Endothelial cell (in vitro differentiated cells): ENCODE measurements around the gene LGALS3. TPM values are rescaled to one million over a fixed set of nuclear protein-coding genes. Genes with fewer than 3 reads are reported as not detected.
"Not testable (repeated sequence)": the region's sequence is repeated elsewhere in the genome, so short reads cannot be mapped to it uniquely, and the experiment has no call there.

ENCODE experiments used
- DNase-seq: peaks from one replicate; pipeline ENCODE4 v3.0.0; 2021; ENCODE audit warnings: low spot score
- H3K27ac Mint-ChIP-seq: one replicate; pipeline ENCODE4 v1.8.0; 2021; ENCODE audit warnings: mixed read lengths, inconsistent platforms; ENCODE audit not compliant: unreplicated experiment
- H3K27me3 Mint-ChIP-seq: one replicate; pipeline ENCODE4 v1.8.0; 2021; ENCODE audit warnings: mild to moderate bottlenecking, moderate library complexity, mixed read lengths, inconsistent platforms; ENCODE audit not compliant: unreplicated experiment
- H3K36me3 Mint-ChIP-seq: one replicate; pipeline ENCODE4 v1.8.0; 2021; ENCODE audit warnings: mild to moderate bottlenecking, low read depth, mixed read lengths, inconsistent platforms; ENCODE audit not compliant: unreplicated experiment
- H3K4me1 Mint-ChIP-seq: one replicate; pipeline ENCODE4 v1.8.0; 2021; ENCODE audit warnings: mild to moderate bottlenecking, mixed read lengths, inconsistent platforms; ENCODE audit not compliant: unreplicated experiment
- H3K4me3 Mint-ChIP-seq: one replicate; pipeline ENCODE4 v1.8.0; 2021; ENCODE audit warnings: mild to moderate bottlenecking, mixed read lengths, inconsistent platforms; ENCODE audit not compliant: unreplicated experiment
- H3K9me3 Mint-ChIP-seq: one replicate; pipeline ENCODE4 v1.8.0; 2021; ENCODE audit warnings: mixed read lengths, inconsistent platforms; ENCODE audit not compliant: unreplicated experiment
- long read RNA-seq: library from polyadenylated mRNA; unstranded; transcript quantifications from one replicate; pipeline ENCODE4 v2.0.0, GENCODE V29; 2020; ENCODE audit not compliant: unreplicated experiment
- total RNA-seq: library from RNA; stranded (reverse); fragmentation: NEBNext Ultra II Directional; extraction: Animal tissue kit (Norgen Biotek cat#: 25700); gene quantifications from one replicate; pipeline ENCODE4 v1.2.1, GENCODE V29; 2021; ENCODE audit not compliant: unreplicated experiment
- TF ChIP-seq, protein P1 (sequence below): fragments of 200-600 bp; sonication (generic); IDR thresholded peaks from one replicate; pipeline ENCODE4 v1.5.0; 2021; ENCODE audit warnings: antibody characterized with exemption; ENCODE audit not compliant: unreplicated experiment

LGALS3 gene
- total RNA-seq: 4.1 TPM
- long read RNA-seq, transcript LGALS3-201 (6 exons, 1,146 nt): major isoform, 5 of 5 reads
- long read RNA-seq, partial matches to known transcripts: 0 of 5 reads
- long read RNA-seq, other reads (novel, unspliced or antisense): 0 of 5 reads

DNA sequence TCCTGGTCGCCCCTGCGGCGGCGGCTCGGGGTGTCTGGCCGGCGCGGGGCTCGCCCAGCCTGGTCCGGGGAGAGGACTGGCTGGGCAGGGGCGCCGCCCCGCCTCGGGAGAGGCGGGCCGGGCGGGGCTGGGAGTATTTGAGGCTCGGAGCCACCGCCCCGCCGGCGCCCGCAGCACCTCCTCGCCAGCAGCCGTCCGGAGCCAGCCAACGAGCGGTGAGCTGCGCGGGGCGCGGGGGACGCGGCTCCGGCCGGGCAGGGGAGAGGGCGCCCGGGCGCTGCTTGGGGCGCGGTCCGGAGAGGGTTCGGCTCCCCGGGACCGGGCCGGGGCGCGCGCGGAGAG, at the start of gene LGALS3:
Gene LGALS3 (plus strand): TSS at position 167 of the 342 bp plus-strand sequence. CDS start 8,122 bp downstream, outside the sequence.
- Mint-ChIP-seq H3K4me3 (peak within 1 kb of the TSS; percentile 74), H3K36me3 (no peaks in the 10 kb centered on the region), H3K27me3 (peaks cover 10% of the 10 kb centered on the region), H3K9me3 (no peaks in the 10 kb centered on the region), H3K4me1 (no peaks in the 10 kb centered on the region), H3K27ac (no peak within 1 kb of the TSS)
- TF ChIP-seq, protein P1, sequence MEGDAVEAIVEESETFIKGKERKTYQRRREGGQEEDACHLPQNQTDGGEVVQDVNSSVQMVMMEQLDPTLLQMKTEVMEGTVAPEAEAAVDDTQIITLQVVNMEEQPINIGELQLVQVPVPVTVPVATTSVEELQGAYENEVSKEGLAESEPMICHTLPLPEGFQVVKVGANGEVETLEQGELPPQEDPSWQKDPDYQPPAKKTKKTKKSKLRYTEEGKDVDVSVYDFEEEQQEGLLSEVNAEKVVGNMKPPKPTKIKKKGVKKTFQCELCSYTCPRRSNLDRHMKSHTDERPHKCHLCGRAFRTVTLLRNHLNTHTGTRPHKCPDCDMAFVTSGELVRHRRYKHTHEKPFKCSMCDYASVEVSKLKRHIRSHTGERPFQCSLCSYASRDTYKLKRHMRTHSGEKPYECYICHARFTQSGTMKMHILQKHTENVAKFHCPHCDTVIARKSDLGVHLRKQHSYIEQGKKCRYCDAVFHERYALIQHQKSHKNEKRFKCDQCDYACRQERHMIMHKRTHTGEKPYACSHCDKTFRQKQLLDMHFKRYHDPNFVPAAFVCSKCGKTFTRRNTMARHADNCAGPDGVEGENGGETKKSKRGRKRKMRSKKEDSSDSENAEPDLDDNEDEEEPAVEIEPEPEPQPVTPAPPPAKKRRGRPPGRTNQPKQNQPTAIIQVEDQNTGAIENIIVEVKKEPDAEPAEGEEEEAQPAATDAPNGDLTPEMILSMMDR: no peak
- DNase-seq: peak; percentile 23

DNA sequence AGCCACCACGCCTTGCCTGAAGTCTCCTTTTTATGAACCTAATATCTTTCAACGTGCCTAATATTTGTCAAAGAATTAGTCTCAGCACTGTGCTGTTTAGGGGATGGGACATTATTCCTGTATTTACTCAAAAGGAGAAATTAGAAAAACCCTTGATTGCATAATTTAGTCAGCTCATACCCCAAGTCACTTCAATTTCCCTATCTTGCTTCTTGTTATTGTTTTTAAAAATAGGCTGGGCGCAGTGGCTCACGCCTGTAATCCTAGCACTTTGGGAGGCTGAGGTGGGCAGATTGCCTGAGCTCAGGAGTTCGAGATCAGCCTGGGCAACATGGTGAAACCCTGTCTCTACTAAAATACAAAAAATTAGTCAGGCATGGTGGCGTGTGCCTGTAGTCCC, 49.1 kb upstream of the LGALS3 start:
- not testable (repeated sequence) for H3K27ac Mint-ChIP-seq, H3K27me3 Mint-ChIP-seq, H3K4me3 Mint-ChIP-seq, DNase-seq, H3K36me3 Mint-ChIP-seq, H3K4me1 Mint-ChIP-seq, H3K9me3 Mint-ChIP-seq

DNA sequence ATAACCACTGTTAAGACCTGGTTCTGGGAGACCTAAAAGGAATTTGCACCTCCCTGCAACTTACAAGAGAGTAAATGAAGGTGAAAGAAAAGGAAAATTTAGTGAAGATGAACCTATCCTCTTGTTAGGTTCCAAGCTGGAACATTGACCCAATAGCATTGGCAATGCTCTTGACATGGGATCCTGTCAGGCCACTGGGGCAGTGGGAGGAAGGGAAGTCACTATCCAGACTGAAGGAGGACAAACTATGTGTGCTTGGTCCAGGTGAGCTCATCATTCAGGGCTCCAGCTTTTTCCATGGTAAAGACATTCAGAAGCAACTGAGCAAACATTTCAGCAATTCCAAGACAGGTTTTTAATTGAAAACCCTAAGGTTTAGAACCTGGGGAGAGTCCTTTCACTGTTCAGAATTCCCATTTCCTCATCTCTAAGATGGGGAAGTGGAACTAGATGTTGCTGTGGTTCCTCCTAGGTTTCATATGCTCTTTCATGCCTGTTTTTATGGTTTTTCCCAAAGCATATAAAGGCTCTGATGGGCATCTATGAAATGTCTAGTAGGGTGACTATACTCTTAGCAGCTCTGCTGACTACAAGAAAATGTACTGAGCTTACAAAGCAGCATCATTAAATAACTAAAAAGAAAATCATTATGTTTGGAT, 44.5 kb upstream of the LGALS3 start:
- peaks cover 2% of the 10 kb centered on the region for H3K27me3 Mint-ChIP-seq
- H3K4me1 Mint-ChIP-seq: no peaks in the 10 kb centered on the region
- no peaks in the 10 kb centered on the region for H3K9me3 Mint-ChIP-seq
- H3K27ac Mint-ChIP-seq: no peak overlapping the region
- no peak overlapping the region for H3K4me3 Mint-ChIP-seq
- no peaks in the 10 kb centered on the region for H3K36me3 Mint-ChIP-seq
- no peak for DNase-seq
- TF ChIP-seq, protein P1: no peak

DNA sequence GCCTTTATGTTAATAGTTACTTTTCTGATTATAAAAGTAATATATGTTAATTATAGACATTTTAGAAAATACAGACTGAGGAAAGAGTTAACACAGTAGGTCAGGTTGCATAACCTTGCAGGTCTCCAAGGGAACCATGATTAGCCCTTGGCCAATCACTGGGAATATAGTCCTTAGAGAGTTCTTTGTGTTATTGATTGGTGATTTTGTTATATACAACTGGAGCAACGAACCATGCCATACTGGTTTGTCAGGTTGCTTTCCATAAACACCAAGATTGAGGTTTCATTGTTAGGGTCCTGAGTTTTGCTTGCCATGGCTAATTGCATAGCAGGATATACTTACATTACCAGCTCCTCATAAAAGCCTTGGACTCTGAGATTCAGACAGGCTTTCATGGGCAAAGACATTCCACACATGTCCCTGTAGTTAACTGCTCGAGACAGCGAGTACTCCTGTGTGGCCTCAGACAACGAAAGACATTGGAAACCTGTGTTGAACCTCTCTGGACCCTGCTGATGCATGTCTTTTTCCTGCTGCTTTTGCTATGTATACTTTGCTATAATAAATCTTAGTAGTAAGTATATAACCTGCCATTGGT, 43.9 kb upstream of the LGALS3 start:
- Mint-ChIP-seq H3K27me3 (peaks cover 2% of the 10 kb centered on the region), H3K36me3 (no peaks in the 10 kb centered on the region), H3K27ac (no peak overlapping the region), H3K9me3 (no peaks in the 10 kb centered on the region), H3K4me1 (no peaks in the 10 kb centered on the region), H3K4me3 (no peak overlapping the region)
- no peak for DNase-seq
- TF ChIP-seq, protein P1: no peak

DNA sequence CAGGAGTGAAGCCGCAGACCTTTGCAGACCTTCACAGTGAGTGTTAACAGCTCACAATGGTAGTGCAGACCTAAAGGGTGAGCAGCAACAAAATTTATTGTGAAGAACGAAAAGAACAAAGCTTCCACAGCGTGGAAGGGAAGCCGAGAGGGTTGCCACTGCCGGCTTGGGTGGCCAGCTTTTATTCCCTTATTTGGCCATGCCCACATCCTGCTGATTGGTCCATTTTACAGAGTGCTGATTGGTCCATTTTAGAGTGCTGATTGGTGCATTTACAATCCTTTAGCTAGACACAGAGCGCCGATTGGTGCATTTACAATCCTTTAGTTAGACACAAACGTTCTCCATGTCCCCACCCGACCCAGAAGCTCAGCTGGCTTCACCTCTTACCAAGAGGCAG, 42.1 kb upstream of the LGALS3 start:
- H3K36me3 Mint-ChIP-seq: no peaks in the 10 kb centered on the region

More for the DNA sequence above, 42.1 kb upstream of the LGALS3 start:
- no peaks in the 10 kb centered on the region for H3K4me1 Mint-ChIP-seq
- H3K4me3 Mint-ChIP-seq: no peak overlapping the region
- no peak for DNase-seq
- H3K27me3 Mint-ChIP-seq: peaks cover 1% of the 10 kb centered on the region
- TF ChIP-seq, protein P1: no peak
- H3K9me3 Mint-ChIP-seq: no peaks in the 10 kb centered on the region
- no peak overlapping the region for H3K27ac Mint-ChIP-seq
